NCI-H345 (cell line): Measurements from ENCODE around the gene PABPN1.
A peak's percentile ranks its signal among the peaks of the same experiment; 100 is the strongest.

ENCODE experiments used
- DNase-seq: peaks from one replicate; lab custom pipeline; 2025; lab: John Stamatoyannopoulos, UW

Gene PABPN1

GRCh38 chr14:23326491-23327332 lies 5.5 kb downstream of the PABPN1 start:
- no peak for DNase-seq

GRCh38 chr14:23327947-23328744 lies 6.9 kb downstream of the PABPN1 start:
- DNase-seq = peak; percentile 71

- DNase-seq = no peak
Measured at GRCh38 chr14:23335623-23336022, 14.4 kb downstream of the PABPN1 start.

GRCh38 chr14:23339506-23340268 lies 18.4 kb downstream of the PABPN1 start:
- no peak for DNase-seq

- no peak for DNase-seq
Measured at GRCh38 chr14:23344481-23344880, 23.2 kb downstream of the PABPN1 start.

- DNase-seq = no peak
Measured at GRCh38 chr14:23345987-23346692, 24.9 kb downstream of the PABPN1 start.

- DNase-seq = no peak
Measured at GRCh38 chr14:23346693-23347405, 25.6 kb downstream of the PABPN1 start.

GRCh38 chr14:23347406-23348296 lies 26.4 kb downstream of the PABPN1 start:
- DNase-seq = no peak

GRCh38 chr14:23348297-23348655 lies 27.0 kb downstream of the PABPN1 start:
- DNase-seq = no peak

- DNase-seq = no peak
Measured at GRCh38 chr14:23349156-23349845, 28.0 kb downstream of the PABPN1 start.

GRCh38 chr14:23351681-23352505 lies 30.6 kb downstream of the PABPN1 start:
- DNase-seq = no peak

GRCh38 chr14:23352506-23353432 lies 31.5 kb downstream of the PABPN1 start, which contains the start of gene SLC22A17:
TSS of gene SLC22A17 (minus strand) at chr14:23352887.
- DNase-seq = peak; percentile 70

GRCh38 chr14:23353433-23353780 lies 32.1 kb downstream of the PABPN1 start:
- no peak for DNase-seq

- DNase-seq = no peak
Measured at GRCh38 chr14:23354990-23355389, 33.7 kb downstream of the PABPN1 start.

GRCh38 chr14:23355871-23356435 lies 34.7 kb downstream of the PABPN1 start:
- no peak for DNase-seq

- DNase-seq = no peak
Measured at GRCh38 chr14:23356662-23357061, 35.4 kb downstream of the PABPN1 start.

GRCh38 chr14:23357261-23357660 lies 36.0 kb downstream of the PABPN1 start:
- no peak for DNase-seq
